Measurements from ENCODE around the gene SCAANT1. TPM values are rescaled to one million over a fixed set of nuclear protein-coding genes. Genes with fewer than 3 reads are reported as not detected.

SCAANT1 gene
- total RNA-seq, 6 donors from 2014 or later, result not detected

DNA sequence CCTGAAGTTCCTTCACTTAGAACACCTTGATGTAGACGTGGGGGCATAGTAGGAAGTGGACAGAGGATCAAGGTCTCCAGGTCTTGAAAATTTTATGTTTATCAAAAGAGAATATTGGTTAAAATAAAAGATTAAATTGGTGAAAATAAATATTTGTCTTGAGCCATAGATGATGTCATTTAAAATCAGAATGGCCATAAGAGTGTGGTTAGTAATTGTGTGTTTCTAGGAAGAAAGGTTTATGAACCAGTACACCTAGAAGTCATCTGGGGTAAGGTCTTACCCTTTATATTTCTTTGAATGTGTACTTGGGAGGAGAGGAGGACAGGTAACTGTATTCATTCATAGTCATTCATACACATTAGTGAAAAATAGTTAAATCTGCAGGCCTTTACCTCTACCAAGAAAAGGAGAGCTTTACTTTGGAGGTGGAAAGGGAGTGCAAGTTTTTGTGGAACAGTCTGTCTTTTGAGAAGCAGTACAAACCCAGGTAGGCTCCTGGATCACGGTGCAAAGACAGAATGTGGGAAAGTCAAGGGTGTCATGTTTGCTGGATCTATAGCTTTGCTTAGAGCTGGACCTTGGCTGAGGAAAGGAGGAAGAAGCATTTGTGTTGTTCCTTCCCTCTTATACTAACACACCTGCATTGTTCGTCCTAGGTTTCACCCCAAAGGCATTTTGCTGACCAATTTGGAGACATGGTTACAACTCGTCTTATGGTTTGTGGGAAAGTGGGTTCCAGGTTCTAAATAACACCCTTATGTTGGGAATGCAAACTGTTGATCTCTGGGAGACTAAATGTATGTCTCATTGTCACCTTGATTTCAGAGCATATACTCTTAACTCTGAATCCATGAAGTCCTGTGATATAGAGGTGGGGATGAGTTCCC is 6.2 kb downstream of the SCAANT1 start:
- 87 to 89% methylated on average over 4 of the region's 4 CpGs for WGBS, 2 donors
- Histone ChIP-seq H3K36me3 (peaks cover 0 to 5% (median 0%) of the 10 kb centered on the region in 4 donors), H3K27me3 (no peaks in the 10 kb centered on the region), H3K4me1 (peaks cover 5 to 8% (median 7%) of the 10 kb centered on the region in 4 donors), H3K27ac (no peak overlapping the region), H3K9me3 (no peaks in the 10 kb centered on the region), H3K4me3 (no peak overlapping the region)
- DNase-seq (no peak), ATAC-seq (ENCODE audit: low FRiP score in 2 of 2) (no peak)
- TF ChIP-seq CTCF (IDR thresholded peaks at IDR 0.05) (no peak), POLR2A (IDR thresholded peaks at IDR 0.05) (no peak), POLR2AphosphoS5 (IDR thresholded peaks at IDR 0.05) (no peak), EP300 (IDR thresholded peaks at IDR 0.05) (no peak)

GRCh38 chr3:63900459-63900858 is 11.7 kb downstream of the SCAANT1 start:
- Histone ChIP-seq H3K27me3 (no peaks in the 10 kb centered on the region), H3K4me1 (peaks cover 0 to 12% (median 5%) of the 10 kb centered on the region in 4 donors), H3K4me3 (no peak overlapping the region), H3K36me3 (peaks cover 0 to 13% (median 5%) of the 10 kb centered on the region in 4 donors), H3K27ac (no peak overlapping the region), H3K9me3 (no peaks in the 10 kb centered on the region)
- 50 to 52% methylated on average over 2 of the region's 2 CpGs for WGBS, 2 donors
- no peak for DNase-seq
- ATAC-seq (ENCODE audit: low FRiP score in 2 of 2), result no peak
- TF ChIP-seq EP300 (IDR thresholded peaks at IDR 0.05), result no peak
- no peak for TF ChIP-seq CTCF (IDR thresholded peaks at IDR 0.05)
- no peak for TF ChIP-seq POLR2A (IDR thresholded peaks at IDR 0.05)
- TF ChIP-seq POLR2AphosphoS5 (IDR thresholded peaks at IDR 0.05), result no peak

DNA sequence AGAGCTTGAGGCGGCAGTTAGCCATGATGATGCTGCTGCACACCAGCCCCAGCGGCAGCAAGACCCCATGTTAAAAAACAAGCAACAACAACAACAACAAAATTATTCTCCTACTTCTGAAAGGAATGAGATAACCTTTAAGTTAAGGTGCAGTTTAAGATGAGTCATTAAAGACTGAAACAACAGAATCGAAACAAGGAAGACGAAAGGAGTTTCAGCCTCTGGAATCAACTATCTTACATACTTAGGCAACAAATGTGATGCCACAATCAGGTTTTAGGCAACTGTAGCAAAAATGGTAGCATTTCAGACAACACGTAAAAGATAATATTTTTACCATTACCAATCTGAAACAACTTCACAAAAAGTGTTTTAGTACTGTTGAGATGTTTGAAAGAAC is 12.2 kb downstream of the SCAANT1 start:
- no peak overlapping the region for H3K27ac ChIP-seq
- no peak for DNase-seq
- H3K4me1 ChIP-seq, result peaks cover 0 to 17% (median 7%) of the 10 kb centered on the region in 4 donors
- H3K4me3 ChIP-seq, result no peak overlapping the region
- 88 to 92% methylated on average over 5 of the region's 5 CpGs for WGBS, 2 donors
- no peaks in the 10 kb centered on the region for H3K27me3 ChIP-seq
- TF ChIP-seq POLR2AphosphoS5 (IDR thresholded peaks at IDR 0.05) (no peak), POLR2A (IDR thresholded peaks at IDR 0.05) (no peak), EP300 (IDR thresholded peaks at IDR 0.05) (no peak), CTCF (IDR thresholded peaks at IDR 0.05) (no peak)
- ATAC-seq (ENCODE audit: low FRiP score in 2 of 2), result no peak
- peaks cover 0 to 13% (median 3%) of the 10 kb centered on the region in 4 donors for H3K36me3 ChIP-seq
- no peaks in the 10 kb centered on the region for H3K9me3 ChIP-seq

DNA sequence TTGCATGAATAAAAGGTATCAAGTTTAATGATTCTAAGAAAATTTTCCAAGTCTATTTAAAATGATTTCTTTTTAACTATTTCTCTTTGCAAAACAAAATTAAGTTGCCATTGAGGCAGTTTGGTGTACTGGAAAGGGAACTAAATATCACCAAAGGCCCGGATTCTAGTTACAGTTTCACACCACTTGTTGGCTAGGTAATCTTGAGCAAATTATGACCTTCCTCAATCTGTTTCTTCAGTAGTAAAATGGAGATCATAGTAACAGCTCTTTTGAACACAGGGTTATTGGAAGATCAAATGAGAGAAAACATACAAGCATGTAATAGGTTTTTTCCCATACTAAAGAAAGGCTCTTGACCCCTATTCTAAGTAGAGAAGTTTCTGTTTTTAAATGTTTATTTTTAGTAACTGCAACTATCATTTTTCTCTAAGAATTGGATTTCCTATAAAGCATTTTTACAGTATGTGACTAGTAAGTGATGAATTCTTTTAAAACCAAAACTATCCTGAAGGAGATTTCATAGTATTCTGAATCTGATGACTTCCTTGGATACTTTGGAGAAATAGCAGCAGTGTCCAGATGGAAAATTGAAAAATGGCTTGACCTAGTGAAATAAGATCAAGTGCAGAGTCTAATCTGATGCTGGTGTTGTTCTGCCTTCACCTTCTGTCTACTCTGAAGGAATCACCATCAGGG is 15.7 kb downstream of the SCAANT1 start:
- H3K9me3 ChIP-seq, result no peaks in the 10 kb centered on the region

More for the DNA sequence above, 15.7 kb downstream of the SCAANT1 start:
- Histone ChIP-seq H3K4me1 (peaks cover 0 to 18% (median 7%) of the 10 kb centered on the region in 4 donors), H3K27ac (no peak overlapping the region), H3K36me3 (peaks cover 0 to 14% (median 2%) of the 10 kb centered on the region in 4 donors), H3K4me3 (no peak overlapping the region), H3K27me3 (no peaks in the 10 kb centered on the region)
- no peak for DNase-seq
- ATAC-seq (ENCODE audit: low FRiP score in 2 of 2), result no peak
- TF ChIP-seq POLR2A (IDR thresholded peaks at IDR 0.05) (no peak), POLR2AphosphoS5 (IDR thresholded peaks at IDR 0.05) (no peak), CTCF (IDR thresholded peaks at IDR 0.05) (no peak), EP300 (IDR thresholded peaks at IDR 0.05) (no peak)
- whole genome bisulfite sequencing, 2 donors, result 60 to 64% methylated on average over 1 of the region's 1 CpG
